GM19035 (cell line): ENCODE data around the gene BABAM2.
"Not testable (repeated sequence)": the region's sequence is repeated elsewhere in the genome, so short reads cannot be mapped to it uniquely, and the experiment has no call there.

Experiments
- ATAC-seq: cut with Tn5 transposase; IDR thresholded peaks from one replicate; pipeline ENCODE4 v1.9.1; 2021; ENCODE audit not compliant: unreplicated experiment

Gene BABAM2

DNA sequence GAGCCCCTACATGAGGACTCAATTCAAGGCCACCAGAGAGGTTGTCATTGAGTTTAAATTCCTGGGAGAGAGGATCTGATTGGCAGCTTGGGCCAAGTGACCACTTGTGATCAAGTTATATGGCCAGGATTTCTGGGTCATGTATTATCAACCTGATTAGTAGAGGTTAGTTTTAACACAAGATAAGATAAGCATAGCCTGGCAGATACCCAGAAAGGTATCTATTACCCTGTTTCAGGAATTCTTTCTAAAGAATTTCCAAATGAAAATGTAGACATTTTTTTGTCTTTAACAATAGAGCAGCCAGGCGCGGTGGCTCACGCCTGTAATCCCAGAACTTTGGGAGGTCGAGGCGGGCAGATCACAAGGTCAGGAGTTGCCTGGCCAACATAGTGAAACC lies 50.5 kb downstream of the BABAM2 start:
- no peak for ATAC-seq

GRCh38 chr2:27942612-27943547 lies 52.4 kb downstream of the BABAM2 start:
- no peak for ATAC-seq

DNA sequence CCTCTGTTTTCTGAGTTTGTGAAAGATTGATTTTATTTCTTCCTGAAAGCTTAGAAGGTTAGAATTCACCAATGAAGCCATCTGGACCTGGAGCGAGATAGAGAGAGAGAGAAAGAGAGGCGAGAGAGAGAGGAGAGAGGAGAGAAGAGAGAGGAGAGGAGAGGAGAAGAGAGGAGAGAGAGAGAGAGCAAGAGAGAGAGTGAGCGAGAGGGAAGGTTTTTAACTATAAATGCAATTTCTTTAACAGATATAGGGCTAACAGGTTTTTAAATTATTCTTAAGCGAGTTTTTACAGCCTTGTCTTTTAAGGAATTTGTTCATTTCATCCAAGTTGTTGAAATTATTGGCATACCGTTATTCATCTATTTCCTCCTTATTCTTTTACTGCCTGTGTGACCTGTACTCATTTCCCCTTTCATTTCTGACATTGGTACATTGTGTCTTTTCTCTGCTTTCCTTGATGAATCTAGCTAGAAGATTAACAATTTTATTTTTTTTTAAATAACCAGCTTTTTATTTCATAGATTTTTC lies 56.1 kb downstream of the BABAM2 start:
- no peak for ATAC-seq

- ATAC-seq = no peak
These were observed 61.5 kb downstream of the BABAM2 start for GRCh38 chr2:27952070-27952469.

DNA sequence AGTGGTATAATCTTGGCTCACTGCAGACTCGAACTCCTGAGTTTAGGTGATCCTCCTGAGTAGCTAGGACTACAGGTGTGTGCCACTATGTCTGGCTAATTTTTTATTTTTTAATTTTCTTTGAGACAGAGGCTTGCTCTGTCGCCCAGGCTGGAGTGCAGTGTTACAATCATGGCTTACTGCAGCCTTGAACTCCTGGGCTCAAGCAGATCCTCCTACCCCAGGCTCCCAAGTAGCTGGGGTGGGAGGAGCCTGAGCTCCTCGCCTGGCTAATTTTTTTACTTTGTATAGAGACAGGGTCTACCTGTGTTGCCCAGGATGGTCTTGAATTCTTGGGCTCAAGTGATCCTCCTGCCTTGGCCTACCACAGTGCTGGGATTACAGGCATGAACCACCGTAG lies 62.5 kb downstream of the BABAM2 start:
- no peak for ATAC-seq

- ATAC-seq = no peak
These were observed 63.7 kb downstream of the BABAM2 start for GRCh38 chr2:27954221-27954673.

- no peak for ATAC-seq
These were observed 64.3 kb downstream of the BABAM2 start for GRCh38 chr2:27954771-27955383.

DNA sequence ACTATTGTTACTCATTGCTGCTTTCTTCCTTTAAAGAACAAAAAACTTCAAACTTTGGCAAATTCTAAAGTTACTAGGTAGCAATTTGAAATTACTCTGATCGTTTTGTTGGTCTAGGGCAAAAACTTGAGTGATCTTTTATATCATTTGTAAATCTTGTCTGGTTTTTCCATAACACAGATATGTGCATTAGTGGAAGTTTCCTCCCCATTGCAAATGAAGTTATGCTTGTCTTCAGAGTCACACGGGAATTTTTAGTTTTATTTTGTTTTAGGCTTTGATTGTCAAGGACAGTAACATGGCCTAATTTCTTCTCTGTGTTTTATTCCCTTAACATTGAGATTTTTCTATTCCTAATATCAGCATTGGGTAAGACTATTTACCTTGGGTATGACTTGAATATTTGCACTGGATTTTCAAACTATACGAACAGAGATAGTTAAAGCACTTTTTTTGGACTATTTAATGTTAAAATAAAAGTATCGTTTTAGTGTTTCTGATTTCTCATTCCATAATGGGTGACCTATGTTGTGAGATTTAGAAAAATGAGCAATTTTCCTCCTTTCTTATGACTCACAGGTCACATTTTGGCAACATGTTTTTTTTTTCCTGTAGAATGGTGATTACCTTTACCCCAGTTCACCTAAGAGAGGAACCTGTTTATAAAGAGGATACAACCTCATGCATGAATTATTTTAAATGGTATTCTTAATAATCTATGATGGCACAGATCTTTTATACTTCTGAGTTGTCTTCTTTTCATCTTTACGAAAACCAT lies 65.0 kb downstream of the BABAM2 start:
- ATAC-seq = no peak

GRCh38 chr2:27956888-27957287 lies 66.4 kb downstream of the BABAM2 start:
- ATAC-seq = no peak

DNA sequence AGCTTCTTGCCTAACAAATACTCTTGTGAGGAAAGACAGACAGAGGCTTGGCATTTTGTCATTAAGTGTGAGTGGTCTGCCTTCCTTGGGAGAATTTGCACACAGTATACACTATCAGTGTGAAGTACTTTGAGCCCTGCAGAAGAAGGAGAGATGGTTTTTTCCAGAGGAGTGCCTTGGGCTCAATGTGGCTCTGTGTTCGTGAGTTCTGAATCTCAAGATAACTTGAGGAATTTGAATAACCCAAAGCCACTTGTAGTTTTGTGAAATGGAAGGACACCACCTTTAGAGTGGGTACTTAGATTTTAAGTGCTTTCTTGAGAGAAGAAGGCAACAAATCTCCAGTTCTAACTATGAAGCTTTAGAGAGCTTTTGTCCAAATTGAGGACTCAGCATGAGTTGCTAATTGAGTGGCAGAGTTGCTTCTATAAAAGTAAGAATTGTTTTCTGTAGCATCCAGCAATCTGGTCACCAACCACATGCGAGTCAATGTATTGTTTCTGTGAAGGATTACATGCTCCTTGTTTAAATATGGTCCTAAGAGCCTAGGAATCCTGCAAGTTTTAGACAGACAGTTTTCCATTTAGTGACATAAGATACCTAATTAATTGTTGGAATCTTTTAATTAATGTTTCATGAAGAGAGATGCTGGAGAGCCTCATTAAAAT lies 68.3 kb downstream of the BABAM2 start:
- ATAC-seq = no peak

GRCh38 chr2:27959496-27959895 lies 69.0 kb downstream of the BABAM2 start:
- ATAC-seq = no peak

- ATAC-seq = no peak
These were observed 69.8 kb downstream of the BABAM2 start for GRCh38 chr2:27960237-27960912.

- ATAC-seq = no peak
These were observed 71.5 kb downstream of the BABAM2 start for GRCh38 chr2:27962006-27962405.

GRCh38 chr2:27963472-27963871 lies 72.9 kb downstream of the BABAM2 start:
- no peak for ATAC-seq

DNA sequence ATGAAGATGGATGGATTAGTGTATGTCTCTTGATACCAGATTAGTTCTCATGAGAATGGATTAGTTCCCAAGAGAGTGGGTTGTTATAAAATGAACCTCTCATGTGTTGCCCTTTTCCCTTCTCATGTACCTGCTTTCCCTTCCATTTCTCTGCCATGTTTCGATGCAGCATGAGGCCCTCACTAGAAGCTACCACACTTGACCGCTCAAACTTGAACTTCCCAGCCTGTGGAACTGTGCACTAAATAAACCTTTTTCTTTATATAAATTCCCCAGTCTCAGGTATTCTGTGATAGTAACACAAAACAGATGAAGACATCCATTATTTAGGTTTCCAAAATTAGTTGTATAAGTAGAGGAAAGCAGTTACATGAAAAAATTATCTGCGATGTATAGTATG lies 73.5 kb downstream of the BABAM2 start:
- ATAC-seq = no peak

DNA sequence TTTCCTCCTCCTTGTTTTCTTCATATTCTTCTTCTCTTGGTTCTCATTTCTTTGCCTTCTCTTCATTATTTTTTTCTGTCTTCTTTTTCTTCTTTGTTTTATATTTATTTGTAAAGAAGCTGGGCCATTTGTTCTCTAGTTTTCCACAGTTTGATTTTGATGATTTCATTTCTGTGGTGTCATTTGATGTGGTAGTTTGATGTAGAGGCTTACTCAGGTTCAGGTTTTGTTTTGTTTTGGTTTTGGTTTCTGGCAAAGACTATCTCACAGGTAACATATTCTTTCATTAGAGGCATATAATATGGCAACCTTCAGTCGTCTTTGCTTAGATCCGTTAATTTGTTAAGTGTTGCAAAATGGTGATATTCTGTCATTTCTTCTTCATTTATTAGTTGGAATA lies 75.3 kb downstream of the BABAM2 start:
- ATAC-seq = no peak

DNA sequence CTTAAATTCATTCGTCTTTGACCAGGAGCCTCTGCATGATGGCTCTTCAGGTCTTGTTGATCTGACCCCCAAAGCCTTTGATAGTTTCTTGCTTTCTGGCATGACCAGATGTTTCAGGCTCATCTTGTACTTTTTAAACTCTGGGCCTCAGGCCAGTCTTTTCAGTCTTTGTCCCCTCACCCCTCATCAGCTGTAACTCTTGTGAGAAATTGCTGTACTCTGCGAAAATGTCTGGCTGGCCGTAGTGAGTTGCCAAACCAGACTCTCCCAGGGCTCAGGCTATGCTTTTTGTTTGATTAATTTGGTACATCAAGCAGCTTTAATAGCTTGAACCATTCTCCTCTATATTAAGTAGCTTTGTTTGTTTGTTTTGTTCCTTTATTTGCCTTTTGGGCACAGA lies 75.9 kb downstream of the BABAM2 start:
- ATAC-seq = no peak

DNA sequence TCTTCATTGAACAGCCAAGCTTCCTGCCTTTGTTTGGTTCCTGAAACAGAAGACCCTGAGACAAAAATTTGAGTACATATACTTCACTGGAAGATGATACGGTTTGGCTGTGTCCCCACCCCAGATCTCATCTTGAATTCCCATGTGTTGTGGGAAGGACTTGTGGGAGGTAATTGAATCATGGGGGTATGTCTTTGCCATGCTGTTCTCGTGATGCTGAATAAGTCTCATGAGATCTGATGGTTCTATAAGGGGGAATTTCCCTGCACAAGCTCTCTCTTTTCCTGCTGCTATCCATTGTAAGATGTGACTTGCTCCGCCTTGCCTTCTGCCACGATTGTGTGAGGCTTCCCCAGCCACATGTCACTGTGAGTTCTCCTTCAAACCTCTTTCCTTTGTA lies 76.5 kb downstream of the BABAM2 start:
- ATAC-seq = no peak

- ATAC-seq = not testable (repeated sequence)
These were observed 77.5 kb downstream of the BABAM2 start for GRCh38 chr2:27968045-27968444.

GRCh38 chr2:27968957-27969356 lies 78.4 kb downstream of the BABAM2 start:
- ATAC-seq = not testable (repeated sequence)
